OCI-LY3 (cell line): ENCODE data around the gene ZNF69.
"Not testable (repeated sequence)": the region's sequence is repeated elsewhere in the genome, so short reads cannot be mapped to it uniquely, and the experiment has no call there.

Source experiments
- CTCF ChIP-seq: fragments of 200-600, 300-600 bp; sonication (generic); IDR thresholded peaks from 2 replicates; pipeline ENCODE4 v1.5.1; 2014; ENCODE audit warnings: antibody characterized with exemption, low read length, low read depth
- EZH2phosphoT487 ChIP-seq: fragments of 200-600 bp; shearing (Covaris generic); IDR thresholded peaks from 2 replicates; pipeline ENCODE4 v1.6.1; 2018; ENCODE audit warnings: antibody characterized with exemption, mixed run types, low read depth

- not testable (repeated sequence) for TF ChIP-seq CTCF, EZH2phosphoT487
Measured at GRCh38 chr19:11949614-11950080, 62.1 kb downstream of the ZNF69 start.
